ENCODE data around the gene RRP36.
A peak's percentile ranks its signal among the peaks of the same experiment; 100 is the strongest.
"Not testable (repeated sequence)": the region's sequence is repeated elsewhere in the genome, so short reads cannot be mapped to it uniquely, and the experiment has no call there.

Gene RRP36

GRCh38 chr6:42984924-42985475, 36.4 kb upstream of the RRP36 start:
- Histone ChIP-seq H3K36me3 (ENCODE audit: control insufficient read depth, insufficient read depth, low read length) (peaks cover 15% of the 10 kb centered on the region), H3K9me3 (ENCODE audit: control insufficient read depth, low read length) (no peaks in the 10 kb centered on the region), H3K4me3 (ENCODE audit: insufficient read depth, low read depth, low read length, poor library complexity, severe bottlenecking) (peak overlapping the region; percentile 95), H3K4me1 (ENCODE audit: control insufficient read depth, insufficient read depth, low read length, poor library complexity, severe bottlenecking) (peaks cover 40% of the 10 kb centered on the region), H3K27ac (ENCODE audit: insufficient read depth, low read length, poor library complexity, severe bottlenecking) (peak overlapping the region; percentile 85), H3K27me3 (replicated peaks; ENCODE audit: control insufficient read depth, insufficient read depth, low read length, poor library complexity, severe bottlenecking) (no peaks in the 10 kb centered on the region)
- no peak for DNase-seq

- no peaks in the 10 kb centered on the region for H3K9me3 ChIP-seq (ENCODE audit: control insufficient read depth, low read length)
- H3K27ac ChIP-seq (ENCODE audit: insufficient read depth, low read length, poor library complexity, severe bottlenecking) = no peak overlapping the region
- peaks cover 33% of the 10 kb centered on the region for H3K4me1 ChIP-seq (ENCODE audit: control insufficient read depth, insufficient read depth, low read length, poor library complexity, severe bottlenecking)
- H3K27me3 ChIP-seq (replicated peaks; ENCODE audit: control insufficient read depth, insufficient read depth, low read length, poor library complexity, severe bottlenecking) = no peaks in the 10 kb centered on the region
- peaks cover 27% of the 10 kb centered on the region for H3K36me3 ChIP-seq (ENCODE audit: control insufficient read depth, insufficient read depth, low read length)
- H3K4me3 ChIP-seq (ENCODE audit: insufficient read depth, low read depth, low read length, poor library complexity, severe bottlenecking) = no peak overlapping the region
- DNase-seq = no peak
Measured at GRCh38 chr6:42987533-42988451, 33.6 kb upstream of the RRP36 start.

- Histone ChIP-seq H3K27ac (ENCODE audit: insufficient read depth, low read length, poor library complexity, severe bottlenecking) (no peak overlapping the region), H3K4me1 (ENCODE audit: control insufficient read depth, insufficient read depth, low read length, poor library complexity, severe bottlenecking) (peaks cover 32% of the 10 kb centered on the region), H3K27me3 (replicated peaks; ENCODE audit: control insufficient read depth, insufficient read depth, low read length, poor library complexity, severe bottlenecking) (no peaks in the 10 kb centered on the region), H3K4me3 (ENCODE audit: insufficient read depth, low read depth, low read length, poor library complexity, severe bottlenecking) (no peak overlapping the region), H3K36me3 (ENCODE audit: control insufficient read depth, insufficient read depth, low read length) (peaks cover 27% of the 10 kb centered on the region), H3K9me3 (ENCODE audit: control insufficient read depth, low read length) (no peaks in the 10 kb centered on the region)
- no peak for DNase-seq
Measured at GRCh38 chr6:42988486-42989020, 32.9 kb upstream of the RRP36 start.

- no peak overlapping the region for H3K27ac ChIP-seq (ENCODE audit: insufficient read depth, low read length, poor library complexity, severe bottlenecking)
- no peaks in the 10 kb centered on the region for H3K27me3 ChIP-seq (replicated peaks; ENCODE audit: control insufficient read depth, insufficient read depth, low read length, poor library complexity, severe bottlenecking)
- H3K36me3 ChIP-seq (ENCODE audit: control insufficient read depth, insufficient read depth, low read length) = peaks cover 31% of the 10 kb centered on the region
- no peaks in the 10 kb centered on the region for H3K9me3 ChIP-seq (ENCODE audit: control insufficient read depth, low read length)
- peaks cover 27% of the 10 kb centered on the region for H3K4me1 ChIP-seq (ENCODE audit: control insufficient read depth, insufficient read depth, low read length, poor library complexity, severe bottlenecking)
- no peak for DNase-seq
- H3K4me3 ChIP-seq (ENCODE audit: insufficient read depth, low read depth, low read length, poor library complexity, severe bottlenecking) = no peak overlapping the region
Measured at GRCh38 chr6:42989923-42990322, 31.5 kb upstream of the RRP36 start.

- H3K4me3 ChIP-seq (ENCODE audit: insufficient read depth, low read depth, low read length, poor library complexity, severe bottlenecking) = no peak overlapping the region
- H3K4me1 ChIP-seq (ENCODE audit: control insufficient read depth, insufficient read depth, low read length, poor library complexity, severe bottlenecking) = no peaks in the 10 kb centered on the region
- H3K36me3 ChIP-seq (ENCODE audit: control insufficient read depth, insufficient read depth, low read length) = peaks cover 31% of the 10 kb centered on the region
- H3K27ac ChIP-seq (ENCODE audit: insufficient read depth, low read length, poor library complexity, severe bottlenecking) = no peak overlapping the region
- no peaks in the 10 kb centered on the region for H3K9me3 ChIP-seq (ENCODE audit: control insufficient read depth, low read length)
- H3K27me3 ChIP-seq (replicated peaks; ENCODE audit: control insufficient read depth, insufficient read depth, low read length, poor library complexity, severe bottlenecking) = no peaks in the 10 kb centered on the region
- no peak for DNase-seq
Measured at GRCh38 chr6:42993445-42993844, 28.0 kb upstream of the RRP36 start.

- no peaks in the 10 kb centered on the region for H3K27me3 ChIP-seq (replicated peaks; ENCODE audit: control insufficient read depth, insufficient read depth, low read length, poor library complexity, severe bottlenecking)
- peaks cover 11% of the 10 kb centered on the region for H3K36me3 ChIP-seq (ENCODE audit: control insufficient read depth, insufficient read depth, low read length)
- no peaks in the 10 kb centered on the region for H3K4me1 ChIP-seq (ENCODE audit: control insufficient read depth, insufficient read depth, low read length, poor library complexity, severe bottlenecking)
- no peak overlapping the region for H3K4me3 ChIP-seq (ENCODE audit: insufficient read depth, low read depth, low read length, poor library complexity, severe bottlenecking)
- no peak overlapping the region for H3K27ac ChIP-seq (ENCODE audit: insufficient read depth, low read length, poor library complexity, severe bottlenecking)
- no peaks in the 10 kb centered on the region for H3K9me3 ChIP-seq (ENCODE audit: control insufficient read depth, low read length)
- DNase-seq = no peak
Measured at GRCh38 chr6:42996513-42996912, 24.9 kb upstream of the RRP36 start.

GRCh38 chr6:42998205-42998604, 23.2 kb upstream of the RRP36 start:
- not testable (repeated sequence) for H3K4me1 ChIP-seq (ENCODE audit: control insufficient read depth, insufficient read depth, low read length, poor library complexity, severe bottlenecking); H3K27ac ChIP-seq (ENCODE audit: insufficient read depth, low read length, poor library complexity, severe bottlenecking); DNase-seq; H3K9me3 ChIP-seq (ENCODE audit: control insufficient read depth, low read length); H3K27me3 ChIP-seq (replicated peaks; ENCODE audit: control insufficient read depth, insufficient read depth, low read length, poor library complexity, severe bottlenecking); H3K4me3 ChIP-seq (ENCODE audit: insufficient read depth, low read depth, low read length, poor library complexity, severe bottlenecking); H3K36me3 ChIP-seq (ENCODE audit: control insufficient read depth, insufficient read depth, low read length)

GRCh38 chr6:43001843-43002242, 19.6 kb upstream of the RRP36 start:
- no peaks in the 10 kb centered on the region for H3K4me1 ChIP-seq (ENCODE audit: control insufficient read depth, insufficient read depth, low read length, poor library complexity, severe bottlenecking)
- peaks cover 13% of the 10 kb centered on the region for H3K36me3 ChIP-seq (ENCODE audit: control insufficient read depth, insufficient read depth, low read length)
- H3K9me3 ChIP-seq (ENCODE audit: control insufficient read depth, low read length) = no peaks in the 10 kb centered on the region
- no peak overlapping the region for H3K4me3 ChIP-seq (ENCODE audit: insufficient read depth, low read depth, low read length, poor library complexity, severe bottlenecking)
- H3K27ac ChIP-seq (ENCODE audit: insufficient read depth, low read length, poor library complexity, severe bottlenecking) = no peak overlapping the region
- H3K27me3 ChIP-seq (replicated peaks; ENCODE audit: control insufficient read depth, insufficient read depth, low read length, poor library complexity, severe bottlenecking) = no peaks in the 10 kb centered on the region
- DNase-seq = no peak

GRCh38 chr6:43005844-43006243, 15.6 kb upstream of the RRP36 start:
- no peak for DNase-seq
- Histone ChIP-seq H3K4me3 (ENCODE audit: insufficient read depth, low read depth, low read length, poor library complexity, severe bottlenecking) (no peak overlapping the region), H3K27ac (ENCODE audit: insufficient read depth, low read length, poor library complexity, severe bottlenecking) (no peak overlapping the region), H3K9me3 (ENCODE audit: control insufficient read depth, low read length) (no peaks in the 10 kb centered on the region), H3K27me3 (replicated peaks; ENCODE audit: control insufficient read depth, insufficient read depth, low read length, poor library complexity, severe bottlenecking) (no peaks in the 10 kb centered on the region), H3K4me1 (ENCODE audit: control insufficient read depth, insufficient read depth, low read length, poor library complexity, severe bottlenecking) (peaks cover 2% of the 10 kb centered on the region), H3K36me3 (ENCODE audit: control insufficient read depth, insufficient read depth, low read length) (peaks cover 47% of the 10 kb centered on the region)

- H3K27ac ChIP-seq (ENCODE audit: insufficient read depth, low read length, poor library complexity, severe bottlenecking) = no peak overlapping the region
- DNase-seq = no peak
- no peaks in the 10 kb centered on the region for H3K9me3 ChIP-seq (ENCODE audit: control insufficient read depth, low read length)
- peaks cover 2% of the 10 kb centered on the region for H3K4me1 ChIP-seq (ENCODE audit: control insufficient read depth, insufficient read depth, low read length, poor library complexity, severe bottlenecking)
- H3K4me3 ChIP-seq (ENCODE audit: insufficient read depth, low read depth, low read length, poor library complexity, severe bottlenecking) = no peak overlapping the region
- no peaks in the 10 kb centered on the region for H3K27me3 ChIP-seq (replicated peaks; ENCODE audit: control insufficient read depth, insufficient read depth, low read length, poor library complexity, severe bottlenecking)
- H3K36me3 ChIP-seq (ENCODE audit: control insufficient read depth, insufficient read depth, low read length) = peaks cover 52% of the 10 kb centered on the region
Measured at GRCh38 chr6:43006251-43006650, 15.2 kb upstream of the RRP36 start.

Measured in effector memory CD4-positive, alpha-beta T cell (primary cell).